ENCODE measurements around the gene PRDM7.
"Not testable (repeated sequence)": the region's sequence is repeated elsewhere in the genome, so short reads cannot be mapped to it uniquely, and the experiment has no call there.

Gene PRDM7

DNA sequence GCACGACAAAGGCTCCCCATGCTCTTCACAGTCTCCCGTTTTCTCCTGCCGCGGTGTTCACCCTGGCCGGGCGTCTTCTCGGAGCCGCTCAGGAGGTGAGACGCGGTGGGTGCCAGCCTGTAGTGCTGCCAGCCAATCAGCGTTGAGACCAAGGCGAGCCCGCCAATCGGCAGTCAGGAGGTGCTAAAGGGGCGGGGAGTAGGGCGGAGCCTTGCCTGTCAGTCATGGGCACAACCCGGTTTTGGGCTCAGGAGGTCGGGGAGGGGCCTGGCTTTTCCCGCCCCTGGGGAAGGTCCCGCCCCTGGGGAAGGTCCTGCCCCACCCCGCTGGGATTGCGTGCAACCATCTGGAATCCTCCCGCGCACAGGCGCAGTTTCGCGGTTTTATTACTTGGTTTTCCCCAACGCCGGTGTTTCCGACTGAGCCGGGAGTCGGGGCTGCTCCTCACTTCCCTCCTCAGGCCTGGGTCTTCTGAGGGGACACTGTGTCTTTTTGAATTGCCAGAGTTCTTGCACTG is at the start of gene PRDM7:
Gene PRDM7 (minus strand): TSS at position 92 of the 517 bp plus-strand sequence. CDS start 1,421 bp downstream, outside the sequence.
- H3K4me3 ChIP-seq (replicated peaks in 1 of 2; ENCODE audit: low read depth in 2 of 2, low read length in 2 of 2), result peak within 1 kb of the TSS; percentile 32
- TF ChIP-seq, protein P1, sequence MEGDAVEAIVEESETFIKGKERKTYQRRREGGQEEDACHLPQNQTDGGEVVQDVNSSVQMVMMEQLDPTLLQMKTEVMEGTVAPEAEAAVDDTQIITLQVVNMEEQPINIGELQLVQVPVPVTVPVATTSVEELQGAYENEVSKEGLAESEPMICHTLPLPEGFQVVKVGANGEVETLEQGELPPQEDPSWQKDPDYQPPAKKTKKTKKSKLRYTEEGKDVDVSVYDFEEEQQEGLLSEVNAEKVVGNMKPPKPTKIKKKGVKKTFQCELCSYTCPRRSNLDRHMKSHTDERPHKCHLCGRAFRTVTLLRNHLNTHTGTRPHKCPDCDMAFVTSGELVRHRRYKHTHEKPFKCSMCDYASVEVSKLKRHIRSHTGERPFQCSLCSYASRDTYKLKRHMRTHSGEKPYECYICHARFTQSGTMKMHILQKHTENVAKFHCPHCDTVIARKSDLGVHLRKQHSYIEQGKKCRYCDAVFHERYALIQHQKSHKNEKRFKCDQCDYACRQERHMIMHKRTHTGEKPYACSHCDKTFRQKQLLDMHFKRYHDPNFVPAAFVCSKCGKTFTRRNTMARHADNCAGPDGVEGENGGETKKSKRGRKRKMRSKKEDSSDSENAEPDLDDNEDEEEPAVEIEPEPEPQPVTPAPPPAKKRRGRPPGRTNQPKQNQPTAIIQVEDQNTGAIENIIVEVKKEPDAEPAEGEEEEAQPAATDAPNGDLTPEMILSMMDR (IDR thresholded peaks at IDR 0.05; ENCODE audit: low read depth, low read length), result no peak
- DNase-seq (ENCODE audit: low read depth in 2 of 2), result peak; percentile 96 to 98

DNA sequence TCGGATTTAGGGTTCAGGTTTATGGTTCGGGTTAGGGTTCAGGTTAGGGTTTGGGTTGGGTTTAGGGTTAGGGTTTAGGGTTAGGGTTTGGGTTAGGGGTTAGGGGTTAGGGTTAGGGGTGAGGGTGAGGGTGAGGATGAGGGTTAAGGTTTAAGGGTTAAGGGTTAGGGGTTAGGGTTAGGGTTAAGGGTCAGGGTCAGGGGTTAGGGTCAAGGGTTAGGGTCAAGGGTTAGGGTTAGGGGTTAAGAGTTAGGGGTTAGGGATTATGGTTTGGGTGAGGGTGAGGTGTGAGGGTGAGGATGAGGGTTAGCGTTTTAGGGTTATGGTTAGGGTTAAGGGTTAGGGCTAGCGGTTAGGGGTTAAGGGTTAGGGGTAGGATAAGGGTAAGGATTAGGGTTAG is 44.7 kb upstream of the PRDM7 start:
- DNase-seq (ENCODE audit: low read depth in 2 of 2); H3K4me3 ChIP-seq (replicated peaks in 1 of 2; ENCODE audit: low read depth in 2 of 2, low read length in 2 of 2): not testable (repeated sequence)

DNA sequence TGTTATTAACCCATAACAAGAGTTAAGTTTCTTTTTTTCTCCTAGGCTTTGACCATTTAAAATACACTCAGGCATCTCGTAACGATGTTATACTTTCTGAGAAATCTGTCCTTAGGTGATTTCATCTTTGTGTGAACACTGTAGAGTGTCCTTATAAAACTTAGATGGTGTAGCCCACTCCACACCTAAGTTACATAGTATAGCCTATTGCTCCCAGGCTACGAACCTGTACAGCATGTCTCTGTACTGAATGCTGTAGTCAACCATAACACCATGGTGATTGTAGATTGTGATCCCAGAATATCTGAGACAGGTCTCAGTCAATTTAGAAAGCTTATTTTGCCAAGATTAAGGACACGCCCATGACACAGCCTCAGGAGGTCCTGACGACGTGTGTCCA is 30.5 kb upstream of the PRDM7 start:
- DNase-seq (ENCODE audit: low read depth in 2 of 2); H3K4me3 ChIP-seq (replicated peaks in 1 of 2; ENCODE audit: low read depth in 2 of 2, low read length in 2 of 2): not testable (repeated sequence)

DNA sequence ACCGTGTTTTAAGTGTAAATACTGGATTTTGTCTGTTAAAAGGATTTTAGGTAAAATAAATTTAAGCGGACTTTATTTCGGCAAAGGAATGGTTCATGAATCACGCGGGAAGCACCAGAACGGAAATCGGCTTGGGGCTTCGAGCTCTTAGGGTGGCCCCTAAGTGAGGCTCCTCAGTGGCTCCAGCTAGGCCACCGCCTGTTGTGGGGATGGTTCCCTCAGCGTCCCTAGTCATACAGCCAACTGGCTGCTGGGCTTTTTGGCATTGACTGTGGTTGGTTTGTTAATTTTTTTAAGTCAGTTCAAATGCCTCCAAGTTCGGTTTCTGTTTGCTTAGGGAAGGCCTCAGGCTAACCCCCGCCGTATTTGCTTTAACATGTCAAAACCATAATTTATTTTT is 29.9 kb upstream of the PRDM7 start:
- not testable (repeated sequence) for H3K4me3 ChIP-seq (replicated peaks in 1 of 2; ENCODE audit: low read depth in 2 of 2, low read length in 2 of 2); DNase-seq (ENCODE audit: low read depth in 2 of 2)

DNA sequence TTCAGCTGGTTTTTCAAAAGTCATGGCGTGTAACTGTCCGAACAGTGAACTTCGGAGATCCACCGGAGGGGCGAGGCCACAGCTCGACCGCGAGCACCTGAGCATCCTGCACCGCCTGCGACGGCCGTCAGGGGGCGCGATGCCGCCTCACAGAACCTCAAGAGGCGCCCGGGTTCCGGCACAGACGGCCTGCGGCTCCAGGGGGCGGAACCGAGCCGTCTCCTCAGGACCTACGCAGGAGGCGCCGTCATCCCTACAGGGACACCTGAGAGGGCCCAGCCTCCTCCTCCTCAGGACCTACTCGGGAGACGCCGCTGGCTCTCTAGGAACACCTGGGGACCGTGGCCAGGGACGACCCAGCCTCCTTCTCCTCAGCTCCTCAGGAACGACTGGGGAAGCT is 29.1 kb upstream of the PRDM7 start:
- not testable (repeated sequence) for H3K4me3 ChIP-seq (replicated peaks in 1 of 2; ENCODE audit: low read depth in 2 of 2, low read length in 2 of 2); DNase-seq (ENCODE audit: low read depth in 2 of 2)

DNA sequence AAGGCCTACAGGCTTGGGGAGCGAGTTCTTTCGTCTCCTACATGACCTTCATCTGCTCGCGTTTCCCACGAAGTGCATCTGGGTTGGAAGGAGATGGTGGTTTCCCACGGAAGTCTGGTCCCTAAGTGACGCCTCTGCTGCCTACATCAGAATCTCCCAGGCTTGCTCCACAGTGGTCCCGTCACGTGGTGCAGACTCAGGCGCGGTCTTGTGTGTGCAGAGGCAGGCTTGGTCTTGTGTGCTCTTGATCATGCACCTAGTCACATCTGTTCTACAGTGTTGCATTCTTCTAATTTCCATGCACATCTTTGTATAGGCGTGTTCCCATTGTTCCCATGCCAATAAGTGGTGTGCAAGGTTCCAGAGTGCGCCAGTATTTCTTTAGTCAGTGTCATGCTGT is 27.6 kb upstream of the PRDM7 start:
- not testable (repeated sequence) for DNase-seq (ENCODE audit: low read depth in 2 of 2)

DNA sequence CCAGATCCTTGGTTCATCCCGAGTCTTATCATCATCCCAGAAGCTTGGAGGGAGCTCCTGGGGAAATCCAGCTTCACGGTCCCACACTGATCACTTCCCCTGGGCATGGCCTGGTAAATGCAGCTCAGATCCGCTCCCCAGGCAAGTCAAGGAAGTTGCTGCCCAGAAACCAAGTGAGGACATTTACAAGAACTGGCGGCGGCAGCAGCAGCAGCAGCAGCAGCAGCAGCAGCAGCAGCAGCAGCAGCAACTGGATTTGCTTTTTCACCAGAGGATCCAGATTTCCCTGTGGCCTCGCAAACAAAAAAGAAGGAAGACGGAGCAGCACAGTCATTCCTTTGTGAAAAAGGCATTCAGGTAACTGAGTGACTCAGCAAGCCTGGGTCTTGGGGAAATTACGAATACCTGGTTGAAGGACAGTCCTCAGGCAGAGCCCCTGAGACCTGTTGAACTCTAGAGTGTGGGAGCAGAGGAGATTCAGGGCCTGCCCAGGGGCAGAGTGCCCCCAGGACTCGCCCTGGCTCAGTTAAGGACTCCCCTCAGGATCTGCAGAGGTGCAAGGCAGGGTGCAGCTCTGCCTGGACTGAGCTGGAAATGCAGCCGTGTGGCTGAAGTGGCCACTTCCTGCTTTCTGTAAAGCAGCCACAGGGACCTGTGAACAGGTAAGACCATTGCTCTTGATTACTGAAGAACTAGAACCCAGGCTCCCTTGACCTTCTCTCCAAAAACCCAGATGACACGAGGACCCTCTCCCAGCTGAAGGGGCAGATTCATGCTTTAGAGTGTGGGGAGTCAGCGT is 25.2 kb upstream of the PRDM7 start:
- H3K4me3 ChIP-seq (replicated peaks in 1 of 2; ENCODE audit: low read depth in 2 of 2, low read length in 2 of 2); DNase-seq (ENCODE audit: low read depth in 2 of 2): not testable (repeated sequence)

More for the DNA sequence above, 27.6 kb upstream of the PRDM7 start:
- not testable (repeated sequence) for H3K4me3 ChIP-seq (replicated peaks in 1 of 2; ENCODE audit: low read depth in 2 of 2, low read length in 2 of 2)

DNA sequence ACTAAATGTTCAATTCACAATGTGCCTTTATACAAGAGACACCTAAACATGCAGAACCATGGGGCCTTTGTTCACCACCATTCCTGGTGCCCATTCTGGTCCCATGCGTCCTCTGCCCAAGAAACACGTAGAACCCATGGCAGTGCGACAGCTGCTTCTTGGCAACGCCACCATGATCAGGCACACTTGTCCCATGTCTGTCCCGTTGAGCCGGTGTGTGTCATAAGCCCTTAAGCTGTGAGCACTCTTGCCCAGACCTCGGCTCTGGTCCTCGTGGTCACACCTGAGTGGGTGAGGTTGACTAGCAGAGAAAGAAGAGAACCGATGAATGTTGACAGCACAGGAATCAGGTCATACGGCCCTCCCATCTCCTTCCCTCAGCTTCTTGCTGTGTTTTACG is 24.2 kb upstream of the PRDM7 start:
- not testable (repeated sequence) for H3K4me3 ChIP-seq (replicated peaks in 1 of 2; ENCODE audit: low read depth in 2 of 2, low read length in 2 of 2); DNase-seq (ENCODE audit: low read depth in 2 of 2)

DNA sequence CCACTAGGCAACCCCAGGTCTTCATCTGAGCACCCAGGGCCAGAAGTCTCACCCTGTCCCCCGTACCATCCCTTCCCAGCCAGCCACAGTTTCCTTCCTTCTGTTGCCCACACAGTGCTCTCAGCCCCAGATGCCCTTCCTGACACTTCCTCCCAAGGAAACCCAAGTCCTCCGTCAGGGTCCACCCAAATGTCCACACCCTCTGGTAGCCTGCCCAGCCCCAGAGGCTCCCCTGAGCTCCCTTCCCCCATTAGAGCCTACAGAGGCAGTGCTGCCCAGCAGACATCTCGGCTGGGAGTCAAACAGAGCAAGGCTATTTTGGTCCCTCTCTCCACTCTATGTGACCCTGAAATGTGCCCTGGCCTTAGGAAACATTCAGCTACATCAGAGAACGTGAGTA is 23.7 kb upstream of the PRDM7 start:
- not testable (repeated sequence) for H3K4me3 ChIP-seq (replicated peaks in 1 of 2; ENCODE audit: low read depth in 2 of 2, low read length in 2 of 2); DNase-seq (ENCODE audit: low read depth in 2 of 2)

DNA sequence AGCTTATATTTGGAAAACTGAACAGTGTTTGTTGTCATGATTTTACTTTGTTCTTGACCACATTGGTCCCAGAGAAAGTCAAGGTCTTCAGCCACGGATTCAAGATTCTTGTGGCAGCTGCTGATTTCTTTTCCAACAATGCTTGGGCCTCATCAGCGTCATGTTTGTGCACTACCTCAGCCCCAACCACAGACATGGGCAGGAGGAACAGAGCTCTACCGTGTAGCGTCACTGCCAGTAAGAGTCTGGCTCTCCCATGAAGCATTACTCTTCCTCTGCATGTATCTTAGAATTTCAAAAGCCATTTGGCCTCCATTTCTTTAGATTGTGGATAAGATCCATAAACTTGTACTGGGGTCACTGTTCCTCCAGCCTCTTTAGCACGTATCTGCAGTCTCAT is 23.1 kb upstream of the PRDM7 start:
- DNase-seq (ENCODE audit: low read depth in 2 of 2); H3K4me3 ChIP-seq (replicated peaks in 1 of 2; ENCODE audit: low read depth in 2 of 2, low read length in 2 of 2): not testable (repeated sequence)

DNA sequence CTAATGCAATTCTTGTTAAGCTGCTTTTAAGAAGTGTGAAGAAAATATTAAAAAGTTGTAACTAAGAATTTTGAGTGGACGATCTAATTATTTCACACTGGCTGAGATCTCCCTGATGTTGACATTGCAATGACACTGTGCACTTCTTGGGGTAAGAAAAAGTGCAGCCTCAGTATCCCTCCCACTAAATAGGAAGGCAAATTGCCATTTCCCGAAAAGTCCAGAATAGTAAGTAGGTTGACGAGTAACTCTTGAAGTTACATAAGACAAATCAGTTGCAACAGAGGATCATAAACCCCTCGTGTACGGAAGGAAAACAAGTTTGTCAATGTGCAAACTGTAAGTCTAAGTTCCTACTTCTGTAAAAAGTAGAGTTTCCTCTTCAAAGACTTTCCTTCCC is 21.8 kb upstream of the PRDM7 start:
- not testable (repeated sequence) for H3K4me3 ChIP-seq (replicated peaks in 1 of 2; ENCODE audit: low read depth in 2 of 2, low read length in 2 of 2); DNase-seq (ENCODE audit: low read depth in 2 of 2)

DNA sequence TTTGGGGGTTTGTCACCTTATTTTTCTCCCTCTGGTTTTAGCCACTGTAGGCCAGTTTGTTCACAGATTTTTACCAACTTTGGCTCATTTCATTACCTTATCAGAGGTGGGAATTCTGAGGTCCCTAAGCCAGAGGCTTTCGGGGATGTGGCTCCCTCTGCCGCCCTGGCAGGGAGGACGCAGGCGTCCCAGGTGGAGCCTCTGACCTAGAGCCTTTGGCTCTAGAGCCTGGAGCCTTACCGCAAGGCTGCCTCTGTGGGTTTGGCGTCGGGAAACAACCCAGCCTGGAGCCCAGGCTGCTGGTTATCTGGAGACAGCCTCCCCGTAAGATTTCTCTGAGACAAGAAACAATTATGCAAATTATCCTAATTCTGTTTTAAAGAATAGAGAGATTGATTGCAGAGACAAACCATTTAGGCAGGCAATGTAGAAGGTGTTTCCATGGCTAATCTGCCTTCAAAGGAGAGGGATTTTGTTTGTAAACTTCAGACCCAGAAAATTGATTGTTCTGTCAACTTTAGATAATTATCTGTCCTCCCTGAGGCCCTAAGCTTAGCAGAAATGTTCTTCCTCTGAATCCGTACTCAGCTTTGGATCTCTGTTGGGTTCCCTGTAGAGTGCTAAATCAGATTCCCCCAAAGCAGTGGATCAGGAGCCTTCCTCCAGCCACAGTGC is 20.0 kb upstream of the PRDM7 start:
- DNase-seq (ENCODE audit: low read depth in 2 of 2); H3K4me3 ChIP-seq (replicated peaks in 1 of 2; ENCODE audit: low read depth in 2 of 2, low read length in 2 of 2): not testable (repeated sequence)
- TF ChIP-seq, protein P1 (IDR thresholded peaks at IDR 0.05; ENCODE audit: low read depth, low read length), result peak; percentile 9

DNA sequence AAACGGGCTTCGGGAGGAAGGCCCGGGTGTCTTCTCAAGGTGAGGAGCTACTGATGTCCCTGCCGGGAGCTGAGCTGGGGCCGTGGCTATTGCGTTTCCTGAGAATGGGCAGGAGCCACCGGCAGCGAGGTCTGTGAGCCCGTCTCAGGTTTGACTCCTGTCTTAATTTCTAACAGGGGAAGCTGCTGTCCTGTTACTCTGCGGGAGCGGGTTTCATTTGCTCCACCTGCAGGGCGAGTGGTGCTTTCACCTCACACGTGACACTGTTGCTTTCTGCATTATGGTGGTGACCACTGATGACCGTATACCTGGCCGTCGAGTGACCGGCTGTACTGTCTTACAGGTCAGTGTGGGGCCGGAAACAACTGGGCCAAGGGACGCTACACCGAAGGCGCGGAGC is 17.7 kb upstream of the PRDM7 start:
- not testable (repeated sequence) for DNase-seq (ENCODE audit: low read depth in 2 of 2); H3K4me3 ChIP-seq (replicated peaks in 1 of 2; ENCODE audit: low read depth in 2 of 2, low read length in 2 of 2)

DNA sequence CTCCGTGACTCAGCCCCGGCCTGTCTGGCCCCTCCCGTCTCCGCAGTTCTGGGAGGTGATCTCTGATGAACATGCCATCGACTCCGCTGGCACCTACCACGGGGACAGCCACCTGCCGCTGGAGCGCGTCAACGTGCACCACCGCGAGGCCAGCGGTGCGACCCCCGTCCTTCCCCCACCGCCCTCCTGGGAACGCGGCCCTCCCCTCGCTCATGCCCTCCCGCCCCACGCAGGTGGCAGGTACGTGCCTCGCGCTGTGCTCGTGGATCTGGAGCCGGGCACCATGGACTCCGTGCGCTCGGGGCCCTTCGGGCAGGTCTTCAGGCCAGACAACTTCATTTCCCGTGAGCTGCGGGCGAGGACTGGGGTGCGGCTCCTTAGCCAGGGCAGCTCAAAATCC is 17.2 kb upstream of the PRDM7 start:
- not testable (repeated sequence) for H3K4me3 ChIP-seq (replicated peaks in 1 of 2; ENCODE audit: low read depth in 2 of 2, low read length in 2 of 2); DNase-seq (ENCODE audit: low read depth in 2 of 2)

DNA sequence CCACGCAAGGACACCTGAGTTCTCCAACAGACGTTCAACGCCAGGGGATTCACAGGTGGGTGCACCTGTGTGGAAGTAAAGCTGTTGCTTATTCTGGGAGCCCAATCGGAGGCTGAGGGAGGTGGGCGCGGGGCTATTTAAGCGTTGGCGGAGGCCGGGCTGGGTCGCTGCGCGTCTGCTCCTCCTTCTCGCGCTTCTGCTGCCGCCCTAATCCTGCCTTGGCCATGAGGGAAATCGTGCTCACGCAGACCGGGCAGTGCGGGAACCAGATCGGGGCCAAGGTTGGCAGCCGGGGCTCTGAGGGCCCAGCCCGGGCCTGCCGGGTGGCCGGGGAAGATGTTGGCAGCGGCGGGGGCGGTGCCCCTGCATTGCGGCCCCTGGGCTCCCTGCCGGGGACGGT is 16.7 kb upstream of the PRDM7 start:
- DNase-seq (ENCODE audit: low read depth in 2 of 2); H3K4me3 ChIP-seq (replicated peaks in 1 of 2; ENCODE audit: low read depth in 2 of 2, low read length in 2 of 2): not testable (repeated sequence)

DNA sequence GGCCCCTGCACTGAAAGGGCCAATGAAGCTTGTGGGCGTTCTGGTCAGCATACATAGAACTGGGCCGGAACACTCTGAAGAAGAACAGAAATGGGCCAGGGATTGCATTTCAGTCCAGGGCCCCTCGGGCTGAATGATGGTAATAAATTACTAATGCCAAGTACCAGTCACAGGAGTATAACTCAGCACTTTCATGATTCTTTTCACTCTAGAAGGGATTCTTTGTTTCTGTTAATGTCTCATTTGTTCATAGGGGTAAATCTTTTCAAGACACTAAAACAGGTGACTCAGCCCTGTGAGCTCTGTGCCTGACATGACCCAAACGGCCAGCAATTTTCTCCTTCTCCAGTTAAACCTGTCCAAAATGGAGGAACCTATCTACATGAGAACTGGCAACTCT is 15.7 kb upstream of the PRDM7 start:
- H3K4me3 ChIP-seq (replicated peaks in 1 of 2; ENCODE audit: low read depth in 2 of 2, low read length in 2 of 2); DNase-seq (ENCODE audit: low read depth in 2 of 2): not testable (repeated sequence)
